ENCODE results near the gene PRCC.

The PRCC gene, protein sequence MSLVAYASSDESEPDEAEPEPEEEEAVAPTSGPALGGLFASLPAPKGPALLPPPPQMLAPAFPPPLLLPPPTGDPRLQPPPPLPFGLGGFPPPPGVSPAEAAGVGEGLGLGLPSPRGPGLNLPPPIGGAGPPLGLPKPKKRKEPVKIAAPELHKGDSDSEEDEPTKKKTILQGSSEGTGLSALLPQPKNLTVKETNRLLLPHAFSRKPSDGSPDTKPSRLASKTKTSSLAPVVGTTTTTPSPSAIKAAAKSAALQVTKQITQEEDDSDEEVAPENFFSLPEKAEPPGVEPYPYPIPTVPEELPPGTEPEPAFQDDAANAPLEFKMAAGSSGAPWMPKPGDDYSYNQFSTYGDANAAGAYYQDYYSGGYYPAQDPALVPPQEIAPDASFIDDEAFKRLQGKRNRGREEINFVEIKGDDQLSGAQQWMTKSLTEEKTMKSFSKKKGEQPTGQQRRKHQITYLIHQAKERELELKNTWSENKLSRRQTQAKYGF

DNA sequence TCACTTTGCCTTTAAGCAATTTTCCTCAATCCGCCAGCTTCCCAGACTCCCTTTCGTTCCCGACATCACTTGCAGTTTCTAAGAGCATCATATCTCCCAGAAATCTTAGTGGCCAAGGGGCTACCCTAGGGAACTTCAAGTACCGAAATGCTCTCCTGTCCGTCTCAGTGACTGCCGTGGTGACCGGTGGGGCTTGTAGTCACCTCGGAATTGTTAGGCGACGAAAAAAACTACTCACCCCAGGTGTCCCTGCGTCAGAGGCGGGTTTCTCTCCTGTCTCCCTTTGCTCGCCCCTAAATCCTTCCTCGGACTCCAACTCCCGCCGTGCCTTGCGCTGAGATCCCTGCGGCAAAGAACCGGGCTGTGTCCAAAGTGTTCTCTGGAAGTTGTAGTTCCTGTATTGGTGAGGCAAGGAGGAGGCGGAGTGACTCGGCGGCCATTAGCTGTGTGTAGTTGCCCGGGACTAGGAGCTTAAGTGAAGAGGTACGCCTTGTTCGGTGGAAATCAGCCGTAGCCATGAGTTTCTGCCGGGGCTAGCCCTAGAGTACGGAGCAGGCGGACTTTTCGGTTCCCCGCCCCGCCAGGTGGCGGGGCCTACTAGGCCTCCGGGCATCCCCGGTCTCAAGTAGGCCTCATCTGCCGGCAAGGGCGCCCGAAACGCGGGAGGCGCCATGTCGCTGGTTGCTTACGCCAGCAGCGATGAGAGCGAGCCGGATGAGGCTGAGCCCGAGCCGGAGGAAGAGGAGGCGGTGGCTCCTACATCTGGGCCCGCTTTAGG, at the start of gene PRCC:
Gene PRCC, plus strand, starts transcription at position 435 of the 778 bp plus-strand sequence. Its CDS starts 237 bp downstream, at position 672.
- DNase-seq (ENCODE audit: low read depth), result peak; percentile 93

DNA sequence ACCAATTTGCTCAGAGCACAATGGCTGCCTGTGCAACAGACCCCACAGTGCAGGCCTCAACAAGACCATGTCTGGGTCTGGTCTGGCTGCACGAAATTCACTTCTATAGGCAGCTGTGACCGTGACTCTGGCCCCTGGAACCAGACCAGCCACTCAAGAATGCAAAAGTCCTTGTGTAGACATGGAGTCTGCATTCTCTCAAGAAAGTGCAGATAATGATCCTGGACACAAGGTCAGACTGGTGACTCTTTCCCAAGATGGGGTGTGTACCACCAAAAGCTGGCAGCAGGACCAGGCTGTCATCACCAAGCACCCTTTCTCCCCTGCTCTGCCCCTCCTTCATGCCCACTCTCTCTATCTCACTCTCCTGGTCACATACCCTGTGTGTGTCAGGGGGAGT, 46.2 kb upstream of the PRCC start:
- DNase-seq (ENCODE audit: low read depth), result no peak

DNA sequence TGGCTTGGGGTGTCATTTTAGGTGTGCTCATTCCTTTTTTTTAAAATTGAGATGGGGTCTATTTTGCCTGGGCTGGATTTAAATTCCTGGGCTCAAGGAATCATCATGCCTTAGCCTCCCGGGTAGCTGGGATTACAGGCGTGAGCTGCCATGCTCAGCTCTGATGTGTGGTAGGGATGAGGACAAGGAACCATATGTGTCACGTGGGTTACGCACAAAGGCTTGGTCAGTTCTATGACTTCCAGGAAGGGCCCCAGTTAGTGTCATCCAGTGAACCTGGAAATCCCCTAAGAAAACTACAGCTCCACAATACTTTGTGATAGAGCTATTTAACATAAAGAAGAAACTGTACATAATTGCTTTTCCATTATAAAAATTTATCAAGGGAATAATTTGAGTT, 45.8 kb upstream of the PRCC start:
- DNase-seq (ENCODE audit: low read depth), result no peak

DNA sequence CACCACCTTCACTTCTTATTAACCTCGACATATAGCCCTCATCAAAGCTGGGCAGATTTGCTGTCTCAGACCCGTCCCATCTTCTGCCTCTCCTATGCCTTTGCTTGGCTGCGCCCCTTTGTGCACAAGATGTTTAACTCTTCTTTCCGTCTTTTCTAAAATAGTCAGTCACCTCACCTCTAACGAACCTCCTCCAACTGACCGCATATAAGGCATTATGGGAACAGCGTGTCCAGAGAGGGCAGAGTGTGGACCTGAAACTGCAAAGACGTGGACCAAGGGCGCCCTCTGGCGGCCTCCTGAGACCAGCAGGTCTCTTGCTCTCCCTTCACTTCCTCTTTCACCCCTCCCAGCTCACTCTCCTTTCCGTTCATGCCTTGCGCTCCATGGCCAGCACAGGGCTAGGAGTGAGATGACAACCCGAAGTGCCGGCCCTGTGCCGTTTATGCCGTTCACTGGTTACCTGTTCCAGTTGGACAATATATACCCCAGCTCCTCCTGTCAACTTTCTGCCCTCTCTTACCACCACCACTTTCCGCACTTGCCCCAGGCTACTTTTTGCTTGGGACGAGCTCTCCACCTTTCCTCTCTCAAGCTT, 41.6 kb upstream of the PRCC start:
- DNase-seq (ENCODE audit: low read depth), result peak; percentile 76

DNA sequence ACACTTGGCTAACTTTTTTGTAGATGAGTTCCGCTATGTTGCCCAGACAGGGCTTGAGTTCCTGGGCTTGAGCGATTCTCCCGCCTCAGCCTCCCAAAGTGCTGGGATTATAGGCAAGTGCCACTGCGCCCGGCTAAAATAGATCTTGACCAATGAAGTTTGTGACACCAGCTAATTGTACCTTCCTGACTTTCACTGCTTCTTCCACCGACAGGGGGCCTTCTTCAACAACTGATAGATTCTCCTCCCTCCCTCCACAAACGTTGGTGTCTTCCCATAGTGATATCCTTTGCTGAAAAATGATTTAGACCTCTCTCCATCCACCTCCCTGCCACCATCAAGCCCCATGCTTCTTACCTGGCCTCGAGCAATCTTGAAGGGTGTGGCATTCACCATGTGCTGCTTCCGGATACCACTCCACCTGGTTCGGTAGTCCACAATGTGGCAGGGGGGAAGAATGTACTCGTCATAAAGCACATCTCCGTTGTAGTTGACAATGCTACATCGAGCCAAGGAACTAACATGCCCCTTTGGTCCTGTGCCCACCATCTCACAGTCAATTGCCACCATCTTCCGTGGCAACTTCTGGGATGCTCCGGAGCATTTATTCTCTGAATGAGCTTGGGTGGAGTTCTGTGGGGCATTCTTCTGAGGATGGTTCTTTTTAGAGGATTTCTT, 40.6 kb upstream of the PRCC start:
- DNase-seq (ENCODE audit: low read depth), result peak; percentile 47

DNA sequence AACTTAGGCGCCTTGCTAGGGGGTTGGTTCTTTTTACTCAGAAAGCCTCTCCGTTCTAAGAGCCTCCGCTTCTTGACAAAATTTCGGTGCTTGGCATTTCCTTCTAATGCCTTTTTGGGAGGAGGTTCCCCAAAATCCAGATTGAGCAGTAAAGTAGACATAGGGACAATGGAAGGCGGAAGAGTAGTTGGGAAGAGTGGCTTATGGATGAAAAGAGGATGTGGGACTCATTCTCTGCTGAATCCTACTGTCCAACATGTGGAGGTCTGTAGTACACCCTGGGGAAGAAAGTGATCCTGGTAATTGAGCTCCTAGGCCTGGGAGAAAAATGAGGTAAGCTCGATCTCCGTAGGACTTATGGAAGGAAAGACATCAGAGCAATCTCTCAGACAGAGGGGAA, 39.8 kb upstream of the PRCC start:
- DNase-seq (ENCODE audit: low read depth), result no peak

DNA sequence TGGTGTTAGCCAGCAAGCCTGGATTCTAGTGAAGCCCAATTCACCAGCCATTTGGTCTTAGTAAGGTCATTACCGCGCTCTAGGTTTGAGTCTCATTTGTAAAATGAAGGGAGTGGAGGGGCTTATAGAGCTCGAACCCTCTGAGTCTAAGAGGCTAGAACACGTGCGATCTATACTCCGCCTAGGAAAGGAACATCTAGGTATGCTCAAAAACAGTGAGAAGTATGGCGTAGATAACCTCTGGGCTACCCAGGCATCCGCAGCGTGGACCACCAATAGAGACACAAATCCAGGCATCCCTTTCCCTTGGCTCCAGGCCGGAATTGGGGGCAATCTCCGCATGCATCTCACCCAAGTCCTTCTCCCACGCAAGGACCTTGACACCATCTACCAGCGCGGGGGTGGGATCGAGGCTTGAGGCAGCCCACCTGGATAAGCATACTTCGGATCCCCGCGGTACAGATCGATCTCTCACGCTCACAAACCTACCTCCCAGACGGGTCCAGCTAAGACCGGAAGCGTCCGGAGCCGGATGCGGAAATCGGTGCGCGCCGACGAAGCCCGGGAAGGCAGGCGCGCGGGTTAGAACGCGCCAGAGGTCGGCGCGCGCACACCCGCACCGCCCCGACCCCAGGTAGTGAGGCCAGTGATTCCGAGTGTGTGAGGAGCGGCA, 39.3 kb upstream of the PRCC start, which contains the start of gene METTL25B:
Gene METTL25B, plus strand, starts transcription at position 544 of the 673 bp plus-strand sequence. CDS start 636 bp downstream, outside the sequence.
- peak; percentile 83 for DNase-seq (ENCODE audit: low read depth)

DNA sequence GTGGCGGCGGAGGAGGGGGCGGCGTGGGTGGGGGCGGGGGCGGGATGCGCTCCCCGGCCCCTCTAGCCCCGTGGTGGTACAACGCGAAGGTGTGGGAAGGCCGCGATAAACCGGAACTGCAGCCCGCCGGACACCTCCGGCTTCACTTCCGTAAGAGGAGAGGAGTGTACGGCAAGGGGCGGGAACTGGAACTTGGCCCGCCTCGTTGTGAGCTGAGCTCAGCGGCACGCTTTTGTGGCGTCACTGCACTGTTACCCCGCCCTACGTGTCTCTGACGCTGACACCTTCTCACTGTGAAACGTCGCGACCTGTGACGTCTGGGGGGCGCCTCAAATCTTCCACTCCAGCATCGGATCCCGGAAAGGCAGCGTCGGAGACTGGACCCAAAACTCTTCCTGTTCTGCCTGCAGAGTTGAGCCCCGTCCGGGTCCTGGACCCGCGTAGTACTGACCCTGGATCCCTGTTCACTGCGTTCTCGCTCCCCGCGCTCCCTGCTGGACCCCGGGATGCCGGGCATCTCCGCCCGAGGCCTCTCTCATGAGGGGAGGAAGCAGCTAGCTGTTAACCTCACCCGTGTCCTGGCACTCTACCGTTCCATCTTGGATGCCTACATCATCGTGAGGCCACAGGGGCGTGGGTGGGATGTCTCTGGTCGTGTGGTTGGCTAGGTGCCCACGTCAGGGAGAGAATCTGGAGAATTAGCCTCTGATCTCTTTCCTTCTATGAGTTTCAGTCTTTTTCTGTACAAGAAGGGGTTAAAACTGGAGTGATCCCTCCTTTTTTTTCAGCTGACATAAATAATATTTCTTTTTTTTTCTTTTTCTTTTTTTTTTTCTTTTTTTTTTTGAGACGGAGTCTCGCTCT, 38.5 kb upstream of the PRCC start, which contains the start of gene ISG20L2:
Gene ISG20L2, minus strand, starts transcription at position 168 of the 864 bp plus-strand sequence. CDS start 1,114 bp downstream, outside the sequence.
- peak; percentile 94 for DNase-seq (ENCODE audit: low read depth)

DNA sequence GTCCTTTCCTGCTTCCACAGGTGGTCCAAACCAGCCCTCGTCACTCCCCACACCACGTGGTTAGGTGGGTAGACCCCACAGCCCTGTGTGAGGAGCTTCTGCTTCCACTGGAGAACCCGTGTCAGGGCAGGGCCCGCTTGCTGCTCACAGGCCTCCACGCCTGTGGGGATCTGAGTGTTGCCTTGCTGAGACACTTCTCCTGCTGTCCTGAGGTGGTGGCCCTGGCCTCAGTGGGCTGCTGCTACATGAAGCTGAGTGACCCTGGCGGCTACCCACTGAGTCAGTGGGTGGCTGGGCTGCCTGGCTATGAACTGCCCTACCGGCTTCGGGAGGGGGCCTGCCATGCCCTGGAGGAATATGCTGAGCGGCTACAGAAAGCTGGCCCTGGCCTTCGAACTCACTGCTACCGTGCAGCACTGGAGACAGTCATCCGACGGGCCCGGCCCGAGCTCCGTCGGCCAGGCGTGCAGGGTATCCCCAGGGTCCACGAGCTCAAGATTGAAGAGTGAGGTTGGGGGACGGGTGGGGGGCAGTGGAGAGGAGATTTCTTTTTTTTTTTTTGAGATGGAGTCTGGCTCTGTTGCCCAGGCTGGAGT, 33.2 kb upstream of the PRCC start:
- no peak for DNase-seq (ENCODE audit: low read depth)

DNA sequence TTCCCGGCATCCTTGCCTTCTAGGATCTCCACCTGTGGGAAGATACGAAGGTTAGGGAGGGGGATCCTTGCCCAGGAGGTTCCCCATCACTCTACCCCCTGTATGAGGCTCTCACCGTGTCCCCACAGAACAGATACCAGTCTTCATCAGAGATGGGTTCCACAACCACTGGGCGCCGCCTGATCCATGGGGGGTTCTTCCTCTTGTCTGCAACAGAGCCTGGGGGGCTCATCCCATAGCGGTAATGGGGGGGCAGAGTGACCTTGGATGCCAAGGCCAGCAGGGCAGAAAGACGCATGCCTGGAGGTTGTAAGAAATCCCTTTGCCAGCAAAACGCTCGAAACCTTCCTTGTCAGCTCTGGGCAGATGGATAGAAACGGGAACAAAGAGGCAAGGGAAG, 28.9 kb upstream of the PRCC start:
- no peak for DNase-seq (ENCODE audit: low read depth)

DNA sequence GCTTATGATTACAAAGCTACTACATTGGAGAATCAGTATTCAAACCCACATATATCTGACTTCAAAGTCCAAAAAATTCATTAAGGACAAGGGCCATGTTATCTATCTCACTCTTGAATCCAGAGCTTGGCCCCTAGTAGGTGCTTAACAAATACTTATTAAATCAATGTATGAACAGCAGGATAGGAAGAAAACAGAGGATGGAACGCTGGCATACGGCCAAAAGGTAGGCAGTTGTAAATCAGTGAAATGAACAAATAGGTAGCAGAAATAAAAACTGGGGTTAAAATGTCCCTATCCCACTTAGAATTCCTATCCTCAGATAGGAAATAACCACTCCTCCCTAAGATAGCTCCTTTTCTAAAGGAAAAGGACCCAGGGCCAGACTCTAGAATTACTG, 28.4 kb upstream of the PRCC start:
- DNase-seq (ENCODE audit: low read depth), result no peak

DNA sequence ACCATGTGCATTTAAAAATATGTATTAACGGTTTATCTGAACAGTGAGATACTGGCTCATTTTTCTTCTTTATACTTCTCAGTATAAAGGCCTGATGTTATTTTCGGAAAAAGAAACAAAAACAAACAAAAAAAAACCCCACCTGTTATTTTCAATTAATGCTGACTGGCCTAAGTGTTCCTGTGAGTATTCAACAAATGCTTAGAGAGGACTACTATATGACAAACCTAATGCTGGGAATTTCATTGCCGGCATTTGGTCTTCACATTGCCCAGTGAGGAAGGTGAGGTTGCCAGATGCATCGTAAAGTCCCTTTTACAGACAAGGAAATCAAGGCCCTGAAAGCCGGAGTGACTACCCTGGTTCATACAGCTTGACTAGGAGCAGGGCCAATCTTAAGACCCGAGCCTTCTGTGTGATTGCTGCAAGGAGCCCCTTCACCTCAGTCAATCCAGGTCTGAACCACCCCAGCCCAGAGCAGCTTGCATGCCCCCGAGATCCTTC, 27.0 kb upstream of the PRCC start:
- DNase-seq (ENCODE audit: low read depth), result no peak

DNA sequence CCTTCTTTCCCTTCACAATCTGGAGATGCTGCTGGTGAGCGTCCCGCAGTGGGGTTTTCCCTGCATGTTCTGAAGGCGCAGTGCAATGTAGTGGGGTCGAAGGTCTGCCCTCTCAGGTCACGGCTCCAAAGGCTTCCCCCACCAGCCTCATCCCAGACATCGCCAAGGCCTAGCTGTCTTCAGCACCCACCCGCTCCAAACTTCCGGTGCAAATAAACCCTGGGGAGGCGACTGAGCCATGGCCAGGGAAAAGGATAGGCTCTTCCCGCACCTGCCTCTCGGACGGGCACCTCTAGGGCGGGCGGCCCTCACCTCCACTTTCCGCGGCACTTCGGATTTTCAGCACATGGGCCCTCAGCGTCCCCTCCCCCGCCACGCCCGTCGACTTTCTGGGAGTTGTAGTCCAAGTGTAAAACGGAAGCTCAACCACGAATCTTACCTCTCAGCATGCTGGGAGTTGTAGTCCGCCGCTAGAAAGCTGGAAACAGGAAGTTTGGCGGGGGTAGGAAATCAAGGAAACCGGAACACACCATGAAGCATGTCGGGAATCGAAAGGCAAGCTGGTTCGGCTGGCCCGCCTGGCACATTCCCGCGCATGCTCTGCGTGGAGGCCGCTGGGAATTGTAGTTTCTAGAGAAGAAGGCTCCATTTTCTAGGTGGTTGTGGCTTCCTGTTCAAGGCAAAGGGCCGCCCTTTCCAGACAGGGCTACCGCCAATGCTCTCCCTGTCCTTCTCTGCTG, 26.4 kb upstream of the PRCC start, which contains the start of gene MRPL24:
Gene MRPL24, minus strand, starts transcription at position 348 of the 740 bp plus-strand sequence. CDS start 2,384 bp downstream, outside the sequence.
- DNase-seq (ENCODE audit: low read depth), result peak; percentile 92

DNA sequence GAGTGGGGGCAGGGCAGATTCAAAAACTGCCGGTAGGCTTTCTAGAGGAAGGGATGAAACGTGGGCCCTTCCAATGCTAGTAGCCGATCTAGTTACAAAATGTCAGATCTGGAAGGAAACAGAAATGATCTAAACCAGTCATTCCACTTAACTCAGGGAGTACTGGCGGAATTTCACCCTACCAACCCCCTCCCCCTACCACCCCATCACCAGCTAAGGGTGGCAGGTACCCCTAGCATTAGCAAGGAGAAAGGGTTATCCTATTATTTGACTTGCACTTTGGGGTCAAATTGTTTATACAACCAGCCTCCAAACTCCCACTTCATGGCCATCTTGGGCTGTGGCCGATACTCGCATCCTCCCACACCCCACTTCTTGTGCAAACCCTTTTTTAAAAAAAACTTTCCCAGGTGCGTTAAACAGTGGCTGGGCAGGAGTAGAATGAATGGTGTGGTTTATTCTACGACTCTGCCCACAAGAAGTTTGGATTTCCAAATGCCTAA, 25.8 kb upstream of the PRCC start:
- no peak for DNase-seq (ENCODE audit: low read depth)

DNA sequence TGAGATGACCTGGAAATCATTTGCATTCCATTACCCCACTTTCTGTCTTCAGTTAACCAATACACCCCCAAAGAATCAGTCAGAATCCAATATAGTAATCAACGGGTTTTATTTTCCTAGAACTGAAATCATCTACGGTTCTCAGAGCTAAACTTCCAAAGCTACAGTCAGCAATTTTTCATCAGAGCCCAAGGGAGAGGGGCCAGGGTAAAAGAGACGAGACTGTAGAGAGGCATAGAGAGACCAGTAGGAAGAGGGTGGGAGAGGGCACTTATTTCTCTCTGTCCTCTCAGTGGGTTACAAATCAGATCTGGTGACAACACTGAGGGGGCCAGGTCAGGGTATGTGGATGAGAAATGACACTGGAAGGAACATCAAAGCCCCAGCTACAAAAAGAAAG, 25.3 kb upstream of the PRCC start:
- no peak for DNase-seq (ENCODE audit: low read depth)

DNA sequence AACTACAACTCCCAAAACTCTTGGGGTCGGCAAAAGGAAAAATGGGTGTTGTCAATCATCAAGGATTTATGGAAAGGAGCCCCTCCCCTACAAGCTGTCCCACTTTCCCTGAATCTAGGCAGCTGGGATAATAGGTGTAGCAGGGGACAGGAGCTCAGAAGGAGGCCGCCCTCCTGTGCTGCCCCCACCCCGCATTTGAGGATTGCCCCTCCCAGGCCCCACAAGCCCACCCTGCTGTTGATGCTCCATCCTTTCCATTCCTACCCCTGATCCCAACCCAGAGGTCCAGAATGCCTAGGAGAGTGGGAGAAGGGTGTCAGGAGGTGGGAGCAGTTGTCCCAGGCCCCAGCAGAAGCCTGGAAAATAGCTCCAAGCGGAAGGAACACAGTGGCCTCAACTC, 24.5 kb upstream of the PRCC start:
- no peak for DNase-seq (ENCODE audit: low read depth)

DNA sequence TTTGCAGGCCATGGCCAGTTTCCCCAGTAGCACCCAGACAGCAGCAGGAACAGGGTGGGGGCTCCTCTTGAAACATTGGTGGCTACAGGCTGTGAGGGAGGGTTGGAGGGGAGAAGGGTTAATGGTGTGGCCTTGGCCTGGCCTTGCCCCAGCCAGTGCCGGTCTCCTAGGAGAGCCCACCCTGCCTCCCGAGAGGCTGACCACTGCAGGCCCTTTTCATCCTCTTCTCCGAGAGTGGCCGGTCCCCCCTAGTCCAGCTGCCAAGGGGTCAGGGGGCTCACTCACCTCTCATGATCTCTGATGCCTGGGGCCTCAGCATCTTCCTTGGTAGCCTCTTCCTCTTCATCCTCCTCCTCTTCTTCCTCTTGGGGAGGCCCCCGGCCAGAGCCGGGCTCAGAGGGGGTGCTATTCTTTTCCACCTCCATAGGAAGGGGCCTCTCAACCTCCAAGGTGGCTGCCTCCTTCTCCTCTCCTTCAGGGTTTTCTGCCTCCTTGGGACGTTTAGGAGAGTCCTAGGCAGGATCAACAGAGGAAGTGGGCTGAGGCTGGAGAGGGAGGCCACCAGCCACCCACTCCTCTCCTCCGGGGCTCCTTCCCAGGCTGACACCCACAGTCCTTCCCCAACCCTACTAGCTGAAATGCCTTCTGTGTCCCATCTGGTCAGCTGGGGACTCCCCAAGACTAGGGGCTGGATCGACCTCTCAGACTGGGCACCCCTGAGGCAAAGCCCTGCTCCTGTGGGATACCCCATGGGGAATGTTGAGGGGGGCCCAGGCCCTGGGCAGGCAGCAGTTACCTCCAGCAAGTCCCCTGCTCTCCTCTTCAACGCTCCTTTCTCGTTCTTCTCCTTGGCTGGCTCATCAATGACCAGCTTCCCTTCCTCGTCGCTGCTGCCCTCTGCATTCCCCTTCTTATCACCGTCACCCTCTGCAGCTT, 23.7 kb upstream of the PRCC start:
- DNase-seq (ENCODE audit: low read depth), result no peak
